ENCODE data around the gene BBS9. TPM values are rescaled to one million over a fixed set of nuclear protein-coding genes. Genes with fewer than 3 reads are reported as not detected.
"Not testable (repeated sequence)": the region's sequence is repeated elsewhere in the genome, so short reads cannot be mapped to it uniquely, and the experiment has no call there.

Gene BBS9
- total RNA-seq, 2 experiments from 2014 or later: 6.0 to 7.7 TPM

DNA sequence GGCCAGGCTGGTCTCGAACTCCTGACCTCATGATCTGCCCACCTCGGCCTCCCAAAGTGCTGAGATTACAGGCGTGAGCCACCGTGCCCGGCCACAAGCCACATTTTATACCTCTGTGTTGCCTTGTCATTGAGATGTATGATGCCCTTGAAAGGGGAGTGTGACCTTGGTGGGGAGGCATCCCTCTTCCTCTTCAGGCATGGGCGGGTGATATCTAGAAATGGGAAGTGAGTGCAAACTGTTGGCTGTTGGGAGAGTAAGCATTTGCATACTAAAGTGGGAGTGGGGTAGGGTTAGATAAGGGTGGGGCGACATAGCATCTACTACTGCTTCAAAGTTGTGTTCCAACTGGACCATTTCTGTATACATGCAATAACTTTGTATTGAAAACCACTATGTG, 40.2 kb upstream of the BBS9 start:
- Mint-ChIP-seq H3K9me3 (no peaks in the 10 kb centered on the region), H3K36me3 (ENCODE audit: low read depth) (peaks cover 2% of the 10 kb centered on the region), H3K27me3 (peaks cover 1% of the 10 kb centered on the region), H3K27ac (no peak overlapping the region), H3K4me3 (no peak overlapping the region), H3K4me1 (ENCODE audit: low read depth) (no peaks in the 10 kb centered on the region)
- intact Hi-C loops (cut with micrococcal nuclease): no loop called here
- CTCF ChIA-PET: interaction anchor here (0.7 to 1.2 kb wide), 2 partner anchors 19 to 243 kb away, joined by 3 to 5 read pairs; no protein-coding TSS in a partner anchor
- ATAC-seq (no peak), DNase-seq (no peak)
- POLR2A ChIA-PET: no interaction called here
- TF ChIP-seq, protein P1, sequence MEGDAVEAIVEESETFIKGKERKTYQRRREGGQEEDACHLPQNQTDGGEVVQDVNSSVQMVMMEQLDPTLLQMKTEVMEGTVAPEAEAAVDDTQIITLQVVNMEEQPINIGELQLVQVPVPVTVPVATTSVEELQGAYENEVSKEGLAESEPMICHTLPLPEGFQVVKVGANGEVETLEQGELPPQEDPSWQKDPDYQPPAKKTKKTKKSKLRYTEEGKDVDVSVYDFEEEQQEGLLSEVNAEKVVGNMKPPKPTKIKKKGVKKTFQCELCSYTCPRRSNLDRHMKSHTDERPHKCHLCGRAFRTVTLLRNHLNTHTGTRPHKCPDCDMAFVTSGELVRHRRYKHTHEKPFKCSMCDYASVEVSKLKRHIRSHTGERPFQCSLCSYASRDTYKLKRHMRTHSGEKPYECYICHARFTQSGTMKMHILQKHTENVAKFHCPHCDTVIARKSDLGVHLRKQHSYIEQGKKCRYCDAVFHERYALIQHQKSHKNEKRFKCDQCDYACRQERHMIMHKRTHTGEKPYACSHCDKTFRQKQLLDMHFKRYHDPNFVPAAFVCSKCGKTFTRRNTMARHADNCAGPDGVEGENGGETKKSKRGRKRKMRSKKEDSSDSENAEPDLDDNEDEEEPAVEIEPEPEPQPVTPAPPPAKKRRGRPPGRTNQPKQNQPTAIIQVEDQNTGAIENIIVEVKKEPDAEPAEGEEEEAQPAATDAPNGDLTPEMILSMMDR (IDR thresholded peaks at IDR 0.05): no peak

DNA sequence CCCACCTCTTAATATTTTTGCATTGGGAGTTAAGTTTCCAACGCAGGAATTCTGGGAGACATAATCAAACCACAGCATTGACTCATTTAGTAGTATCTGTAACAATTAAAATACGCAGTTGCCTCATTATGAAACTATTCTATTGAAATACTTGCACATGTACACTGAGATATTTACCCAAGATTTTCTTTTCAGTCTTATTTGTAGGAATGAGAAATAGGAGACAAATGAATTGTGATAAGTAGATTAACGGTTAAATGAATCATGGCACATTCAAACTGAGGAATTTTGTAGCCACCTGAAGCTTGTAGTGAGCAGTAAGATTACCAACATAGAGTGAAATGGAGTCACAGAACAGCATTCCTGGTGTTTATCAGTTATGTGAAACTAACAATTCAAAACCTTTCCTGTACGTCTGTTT, 38.2 kb upstream of the BBS9 start:
- no peak for ATAC-seq
- TF ChIP-seq, protein P1 (IDR thresholded peaks at IDR 0.05): no peak
- no peaks in the 10 kb centered on the region for H3K9me3 Mint-ChIP-seq
- H3K36me3 Mint-ChIP-seq (ENCODE audit: low read depth): peaks cover 6% of the 10 kb centered on the region
- H3K4me1 Mint-ChIP-seq (ENCODE audit: low read depth): no peaks in the 10 kb centered on the region
- H3K27me3 Mint-ChIP-seq: peaks cover 1% of the 10 kb centered on the region
- no peak overlapping the region for H3K4me3 Mint-ChIP-seq
- POLR2A ChIA-PET: no interaction called here
- H3K27ac Mint-ChIP-seq: no peak overlapping the region
- intact Hi-C loops (cut with micrococcal nuclease): no loop called here
- DNase-seq: no peak
- CTCF ChIA-PET: interaction anchor here (3.1 kb wide), 1 partner anchor 17 kb away, joined by 11 read pairs; the partner anchor contains the start of gene RP9

DNA sequence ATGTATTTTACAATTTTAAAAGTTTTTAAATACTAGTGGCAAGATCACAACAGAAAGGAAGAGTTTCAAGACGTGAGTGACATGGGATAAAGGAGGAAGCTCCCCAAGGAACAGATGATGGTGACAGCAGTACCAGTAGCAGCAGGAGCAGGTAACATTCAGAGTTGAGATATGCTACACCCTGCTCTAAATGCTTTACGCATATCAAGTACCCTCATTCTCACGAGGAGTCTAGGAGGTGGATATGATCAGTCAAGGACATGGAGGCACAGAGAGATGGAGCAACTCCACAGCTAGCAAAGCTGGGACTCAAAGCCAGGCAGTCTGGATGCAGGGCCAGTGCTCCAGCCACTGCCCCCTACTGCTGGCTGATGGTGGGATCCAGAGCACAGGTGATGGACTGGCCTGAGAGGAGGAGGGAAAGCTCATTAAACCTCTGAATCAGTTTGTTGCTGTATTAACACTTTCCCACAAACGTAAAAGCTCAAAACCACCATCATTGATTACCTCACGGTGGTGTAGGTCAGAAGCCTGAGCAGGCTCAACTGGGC, 37.6 kb upstream of the BBS9 start:
- no peak for ATAC-seq

DNA sequence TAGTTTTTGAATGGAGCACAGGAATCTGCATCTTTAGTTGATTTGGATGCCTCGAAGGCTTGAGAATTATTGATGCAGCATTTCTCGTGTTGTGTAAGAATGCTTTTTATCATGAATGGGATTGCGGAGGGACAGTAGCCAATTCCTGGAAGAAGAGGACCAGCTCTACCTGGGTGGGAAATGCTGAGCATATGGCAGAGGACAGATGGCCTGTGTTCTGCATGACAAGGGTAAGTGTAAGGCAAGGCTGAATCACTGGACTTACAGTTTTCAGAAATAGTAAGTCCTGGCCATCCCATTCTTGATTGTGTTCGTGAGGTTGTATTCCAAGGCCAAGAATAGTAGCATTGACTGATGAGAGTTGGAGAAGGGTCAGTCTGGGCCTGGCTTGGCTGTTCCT, 36.1 kb upstream of the BBS9 start:
- no peaks in the 10 kb centered on the region for H3K4me1 Mint-ChIP-seq (ENCODE audit: low read depth)
- DNase-seq (no peak), ATAC-seq (no peak)
- POLR2A ChIA-PET: no interaction called here
- no peak overlapping the region for H3K4me3 Mint-ChIP-seq
- peaks cover 21% of the 10 kb centered on the region for H3K36me3 Mint-ChIP-seq (ENCODE audit: low read depth)
- TF ChIP-seq, protein P1 (IDR thresholded peaks at IDR 0.05): no peak
- H3K27me3 Mint-ChIP-seq: no peaks in the 10 kb centered on the region
- intact Hi-C loops (cut with micrococcal nuclease): no loop called here
- no peak overlapping the region for H3K27ac Mint-ChIP-seq
- no peaks in the 10 kb centered on the region for H3K9me3 Mint-ChIP-seq
- CTCF ChIA-PET: interaction anchor here (3.1 kb wide), 1 partner anchor 15 kb away, joined by 11 read pairs; the partner anchor contains the start of gene RP9

More for the DNA sequence above, 37.6 kb upstream of the BBS9 start:
- CTCF ChIA-PET: interaction anchor here (3.1 kb wide), 1 partner anchor 16 kb away, joined by 11 read pairs; the partner anchor contains the start of gene RP9
- DNase-seq: no peak
- TF ChIP-seq, protein P1 (IDR thresholded peaks at IDR 0.05): no peak
- Mint-ChIP-seq H3K4me1 (ENCODE audit: low read depth) (no peaks in the 10 kb centered on the region), H3K27ac (no peak overlapping the region), H3K27me3 (peaks cover 1% of the 10 kb centered on the region), H3K9me3 (no peaks in the 10 kb centered on the region), H3K36me3 (ENCODE audit: low read depth) (peaks cover 12% of the 10 kb centered on the region), H3K4me3 (no peak overlapping the region)
- POLR2A ChIA-PET: no interaction called here
- intact Hi-C loops (cut with micrococcal nuclease): no loop called here

DNA sequence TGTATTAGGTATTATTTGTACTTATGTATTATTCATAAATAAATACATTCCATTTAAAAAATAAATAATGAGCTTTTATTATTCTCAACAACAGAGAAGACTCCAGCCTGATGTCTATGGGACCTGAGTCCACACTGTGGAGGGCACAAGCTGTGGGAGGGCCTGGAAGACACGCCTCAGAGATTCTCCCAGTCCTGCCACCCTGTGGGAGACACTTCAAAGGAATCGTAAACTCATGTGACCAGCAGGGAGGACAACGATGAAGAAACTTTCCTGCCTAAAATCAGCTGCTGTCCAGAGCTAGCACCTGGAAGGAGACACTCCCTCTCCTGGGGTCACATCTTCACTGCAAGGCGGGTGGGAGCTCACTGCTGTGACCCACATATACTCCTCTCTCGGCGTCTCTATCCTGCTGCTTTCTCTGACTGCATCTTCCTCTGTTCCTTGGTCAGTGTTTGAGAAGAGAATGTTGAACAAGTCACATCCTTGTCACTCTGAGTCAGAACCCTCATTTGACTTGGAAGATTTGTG, 34.6 kb upstream of the BBS9 start:
- H3K4me1 Mint-ChIP-seq (ENCODE audit: low read depth); H3K4me3 Mint-ChIP-seq; H3K9me3 Mint-ChIP-seq; ATAC-seq; intact Hi-C loops (cut with micrococcal nuclease); POLR2A ChIA-PET; H3K27ac Mint-ChIP-seq; DNase-seq; CTCF ChIA-PET; H3K27me3 Mint-ChIP-seq: not testable (repeated sequence)
- peaks cover 28% of the 10 kb centered on the region for H3K36me3 Mint-ChIP-seq (ENCODE audit: low read depth)
